CD4-positive, alpha-beta T cell treated with Interleukin-4 for 4 hours (primary cell): ENCODE results near the gene TSSK2.
"Not testable (repeated sequence)": the region's sequence is repeated elsewhere in the genome, so short reads cannot be mapped to it uniquely, and the experiment has no call there.

Source experiments
- DNase-seq: peaks from one replicate; pipeline ENCODE4 v3.0.0-alpha.2; 2020

The TSSK2 gene

GRCh38 chr22:19146215-19146968 lies 15.3 kb downstream of the TSSK2 start:
- no peak for DNase-seq

GRCh38 chr22:19147195-19147780 lies 16.2 kb downstream of the TSSK2 start:
- no peak for DNase-seq

- no peak for DNase-seq
Measured at GRCh38 chr22:19148417-19149046, 17.4 kb downstream of the TSSK2 start.

GRCh38 chr22:19149047-19149883 lies 18.2 kb downstream of the TSSK2 start:
- DNase-seq, result peak; percentile 5

GRCh38 chr22:19149991-19150390 lies 18.9 kb downstream of the TSSK2 start, which contains the start of gene GSC2:
Gene GSC2, minus strand, starts transcription at chr22:19150292. Its CDS starts 9 bp downstream, at chr22:19150283.
- no peak for DNase-seq

- no peak for DNase-seq
Measured at GRCh38 chr22:19150482-19151328, 19.6 kb downstream of the TSSK2 start.

- DNase-seq, result no peak
Measured at GRCh38 chr22:19151329-19152191, 20.5 kb downstream of the TSSK2 start.

- DNase-seq, result no peak
Measured at GRCh38 chr22:19152942-19153883, 22.1 kb downstream of the TSSK2 start.

GRCh38 chr22:19156109-19156508 lies 25.0 kb downstream of the TSSK2 start:
- not testable (repeated sequence) for DNase-seq

- DNase-seq, result not testable (repeated sequence)
Measured at GRCh38 chr22:19158649-19159048, 27.5 kb downstream of the TSSK2 start.

GRCh38 chr22:19164425-19164824 lies 33.3 kb downstream of the TSSK2 start:
- DNase-seq, result no peak

GRCh38 chr22:19166421-19166820 lies 35.3 kb downstream of the TSSK2 start:
- DNase-seq, result no peak

GRCh38 chr22:19167106-19167869 lies 36.2 kb downstream of the TSSK2 start:
- no peak for DNase-seq

- DNase-seq, result no peak
Measured at GRCh38 chr22:19168088-19168890, 37.2 kb downstream of the TSSK2 start.

- no peak for DNase-seq
Measured at GRCh38 chr22:19169002-19169946, 38.2 kb downstream of the TSSK2 start.

GRCh38 chr22:19169947-19170318 lies 38.8 kb downstream of the TSSK2 start:
- DNase-seq, result no peak
